GM18511 (cell line): ENCODE data around the gene NDOR1.
"Not testable (repeated sequence)": the region's sequence is repeated elsewhere in the genome, so short reads cannot be mapped to it uniquely, and the experiment has no call there.

Experiments used
- ATAC-seq: cut with Tn5 transposase; IDR thresholded peaks from one replicate; pipeline ENCODE4 v1.9.1; 2021; ENCODE audit warnings: mild to moderate bottlenecking, moderate library complexity; ENCODE audit not compliant: unreplicated experiment

The NDOR1 gene

GRCh38 chr9:137255448-137256114 is 50.1 kb downstream of the NDOR1 start:
- peak; percentile 41 for ATAC-seq

GRCh38 chr9:137256362-137256761 is 50.9 kb downstream of the NDOR1 start:
- ATAC-seq: no peak

GRCh38 chr9:137256856-137257255 is 51.4 kb downstream of the NDOR1 start:
- no peak for ATAC-seq

- not testable (repeated sequence) for ATAC-seq
Observed at GRCh38 chr9:137262173-137262908, 56.8 kb downstream of the NDOR1 start.

- ATAC-seq: no peak
Observed at GRCh38 chr9:137262909-137263285, 57.4 kb downstream of the NDOR1 start.

GRCh38 chr9:137263506-137263905 is 58.0 kb downstream of the NDOR1 start:
- ATAC-seq: no peak

DNA sequence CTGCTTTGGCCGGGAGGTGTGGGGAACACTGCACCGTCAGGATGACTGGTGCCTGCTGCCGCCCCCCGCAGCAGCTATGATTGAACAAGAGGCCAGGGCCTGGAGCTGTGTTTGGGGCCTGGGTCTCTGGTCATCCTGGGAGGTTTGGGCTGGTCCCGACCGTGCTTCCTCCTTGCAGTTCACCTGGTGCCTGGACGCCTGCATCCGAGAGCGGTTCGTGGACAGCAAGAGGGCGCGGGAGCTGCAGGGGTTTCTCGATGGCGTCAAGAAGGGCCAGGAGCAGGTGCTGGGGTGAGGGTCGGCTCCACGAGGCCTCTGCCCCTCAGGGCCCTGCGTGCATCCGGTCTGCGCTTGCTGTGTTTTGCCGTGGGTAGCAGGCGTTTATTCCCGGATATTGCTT is 58.6 kb downstream of the NDOR1 start:
- ATAC-seq: no peak

DNA sequence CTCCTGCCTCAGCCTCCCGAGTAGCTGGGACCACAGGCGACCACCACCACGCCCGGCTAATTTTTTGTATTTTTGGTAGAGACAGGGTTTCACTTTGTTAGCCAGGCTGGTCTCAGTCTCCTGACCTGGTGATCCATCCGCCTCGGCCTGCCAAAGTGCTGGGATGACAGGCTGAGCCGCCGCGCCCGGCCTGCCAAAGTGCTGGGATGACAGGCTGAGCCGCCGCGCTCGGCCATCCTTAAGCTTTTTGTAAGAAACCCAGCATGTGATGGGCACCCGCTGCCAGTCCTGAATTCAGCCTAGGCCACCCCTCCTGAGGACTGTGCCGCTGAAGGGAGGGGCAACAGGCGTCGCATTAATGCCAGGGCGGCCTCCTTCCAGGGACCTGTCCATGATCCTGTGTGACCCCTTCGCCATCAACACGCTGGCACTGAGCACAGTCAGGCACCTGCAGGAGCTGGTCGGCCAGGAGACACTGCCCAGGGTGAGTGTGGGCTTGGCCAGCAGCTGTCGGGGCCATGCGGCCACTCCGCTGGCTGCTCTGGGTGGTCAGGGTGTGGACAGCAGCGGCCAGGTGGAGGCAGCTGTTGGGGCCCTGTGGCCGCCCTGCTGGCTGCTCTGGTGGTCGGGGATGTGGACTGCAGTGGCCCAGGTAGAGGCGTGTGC is 60.1 kb downstream of the NDOR1 start:
- no peak for ATAC-seq

DNA sequence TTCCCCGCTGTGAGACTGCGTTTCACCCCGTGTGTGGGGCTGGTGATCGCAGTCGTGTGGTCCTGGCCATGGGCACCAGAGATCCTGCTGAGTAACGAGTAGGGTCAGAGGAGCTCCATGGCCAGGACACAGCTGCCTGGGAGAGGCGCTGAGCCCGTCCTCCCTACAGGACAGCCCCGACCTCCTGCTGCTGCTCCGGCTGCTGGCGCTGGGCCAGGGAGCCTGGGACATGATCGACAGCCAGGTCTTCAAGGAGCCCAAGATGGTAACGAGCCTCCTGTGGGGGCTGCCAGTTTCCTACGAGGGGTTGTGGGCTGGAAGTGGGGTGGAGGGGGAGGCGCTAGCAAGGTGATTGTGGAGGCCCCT is 60.6 kb downstream of the NDOR1 start:
- ATAC-seq: no peak
